Kidney epithelial cell (primary cell): ENCODE results near the gene NEK7. TPM values are rescaled to one million over a fixed set of nuclear protein-coding genes. Genes with fewer than 3 reads are reported as not detected.
"Not testable (repeated sequence)": the region's sequence is repeated elsewhere in the genome, so short reads cannot be mapped to it uniquely, and the experiment has no call there.

Experiments
- DNase-seq: peaks from one replicate; pipeline ENCODE4 v3.0.0-alpha.2; 2010; ENCODE audit warnings: low read depth
- H3K27me3 ChIP-seq: 2 replicates; pipeline ENCODE4 v1.6.0; 2011; ENCODE audit warnings: low read length; ENCODE audit not compliant: control insufficient read depth, insufficient read depth
- H3K36me3 ChIP-seq: 2 replicates; pipeline ENCODE4 v1.5.1; 2011; ENCODE audit warnings: low read length; ENCODE audit not compliant: control insufficient read depth, insufficient read depth
- H3K4me3 ChIP-seq: 2 replicates; pipeline ENCODE4 v1.5.1; 2011; ENCODE audit warnings: low read depth, mild to moderate bottlenecking, control low read depth, low read length
- CTCF ChIP-seq: IDR thresholded peaks from 2 replicates; pipeline ENCODE4 v1.5.1; 2011; ENCODE audit warnings: mild to moderate bottlenecking, moderate library complexity, low read length, control low read depth, inconsistent platforms; ENCODE audit not compliant: insufficient read depth, poor library complexity, severe bottlenecking
- total RNA-seq: library from RNA; depleted of rRNA; stranded (reverse); fragments of >200 nt; gene quantifications from 2 replicates; pipeline ENCODE4 v1.2.3, GENCODE V29; 2015

NEK7 gene
- total RNA-seq, 1 donor from 2014 or later: 27.7 TPM

- no peaks in the 10 kb centered on the region for H3K27me3 ChIP-seq
- no peak for TF ChIP-seq CTCF
- DNase-seq: no peak
- no peak overlapping the region for H3K4me3 ChIP-seq
- H3K36me3 ChIP-seq: peaks cover 1% of the 10 kb centered on the region
Observed at GRCh38 chr1:198295225-198295624, 138.4 kb downstream of the NEK7 start.

DNA sequence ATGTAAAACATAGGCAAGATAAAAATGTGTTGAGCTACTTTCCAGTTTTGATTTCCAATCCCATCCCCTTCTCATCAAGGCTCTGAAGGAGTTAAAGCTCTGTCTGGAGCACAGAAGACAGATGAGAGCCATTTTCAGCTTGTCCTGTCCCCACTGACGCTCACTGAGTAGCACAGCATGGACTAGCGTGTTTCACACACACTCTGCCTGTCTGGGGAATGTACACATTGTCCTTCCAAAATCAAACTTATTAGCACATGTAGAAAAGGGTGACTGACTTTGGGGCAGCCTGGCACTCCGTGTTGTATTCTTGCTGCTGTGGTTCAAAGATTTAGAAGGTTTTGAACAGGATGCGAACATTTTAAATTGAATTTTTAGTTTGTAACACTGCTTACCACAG, 139.2 kb downstream of the NEK7 start:
- H3K27me3 ChIP-seq: no peaks in the 10 kb centered on the region
- no peak for TF ChIP-seq CTCF
- no peak for DNase-seq
- H3K36me3 ChIP-seq: peaks cover 1% of the 10 kb centered on the region
- H3K4me3 ChIP-seq: no peak overlapping the region

DNA sequence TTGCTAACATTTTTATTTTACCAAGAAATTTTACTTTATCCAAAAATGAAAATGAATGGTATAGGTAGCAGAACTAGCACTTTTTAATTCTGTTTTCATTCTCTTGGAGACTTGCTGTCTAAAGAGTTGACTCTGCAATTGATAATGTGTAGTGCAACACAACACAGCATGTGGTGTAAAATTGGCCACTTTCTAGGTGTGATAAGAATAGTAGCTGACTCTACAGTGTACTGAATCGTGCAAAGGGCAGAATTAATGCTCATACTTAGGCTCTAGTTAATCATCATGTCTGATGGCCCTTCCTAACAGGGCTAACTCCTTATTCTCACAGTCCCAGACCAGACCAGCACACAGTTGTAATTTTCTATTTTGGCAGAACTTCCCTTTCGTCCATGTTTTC, 140.5 kb downstream of the NEK7 start:
- peaks cover 1% of the 10 kb centered on the region for H3K36me3 ChIP-seq

GRCh38 chr1:198298640-198299039, 141.8 kb downstream of the NEK7 start:
- no peak for DNase-seq
- peaks cover 1% of the 10 kb centered on the region for H3K36me3 ChIP-seq
- no peak for TF ChIP-seq CTCF
- H3K27me3 ChIP-seq: no peaks in the 10 kb centered on the region
- no peak overlapping the region for H3K4me3 ChIP-seq

More for the DNA sequence above, 140.5 kb downstream of the NEK7 start:
- H3K27me3 ChIP-seq: no peaks in the 10 kb centered on the region
- H3K4me3 ChIP-seq: no peak overlapping the region
- no peak for TF ChIP-seq CTCF
- no peak for DNase-seq

- no peaks in the 10 kb centered on the region for H3K27me3 ChIP-seq
- TF ChIP-seq CTCF: no peak
- no peak for DNase-seq
Observed at GRCh38 chr1:198300451-198300850, 143.7 kb downstream of the NEK7 start.

GRCh38 chr1:198304431-198304830, 147.6 kb downstream of the NEK7 start:
- DNase-seq: no peak
- Histone ChIP-seq H3K36me3 (no peaks in the 10 kb centered on the region), H3K27me3 (no peaks in the 10 kb centered on the region), H3K4me3 (no peak overlapping the region)
- no peak for TF ChIP-seq CTCF

More at GRCh38 chr1:198300451-198300850, 143.7 kb downstream of the NEK7 start:
- Histone ChIP-seq H3K4me3 (no peak overlapping the region), H3K36me3 (peaks cover 1% of the 10 kb centered on the region)

- not testable (repeated sequence) for H3K36me3 ChIP-seq, H3K4me3 ChIP-seq, H3K27me3 ChIP-seq, DNase-seq
Observed at GRCh38 chr1:198314817-198315216, 158.0 kb downstream of the NEK7 start.

- DNase-seq, H3K4me3 ChIP-seq, H3K36me3 ChIP-seq, H3K27me3 ChIP-seq: not testable (repeated sequence)
Observed at GRCh38 chr1:198315331-198315730, 158.5 kb downstream of the NEK7 start.
